ENCODE results near the gene ARMC5.

GRCh38 chr16:31474773-31475738, 15.8 kb downstream of the ARMC5 start:
- TF ChIP-seq, protein P1, sequence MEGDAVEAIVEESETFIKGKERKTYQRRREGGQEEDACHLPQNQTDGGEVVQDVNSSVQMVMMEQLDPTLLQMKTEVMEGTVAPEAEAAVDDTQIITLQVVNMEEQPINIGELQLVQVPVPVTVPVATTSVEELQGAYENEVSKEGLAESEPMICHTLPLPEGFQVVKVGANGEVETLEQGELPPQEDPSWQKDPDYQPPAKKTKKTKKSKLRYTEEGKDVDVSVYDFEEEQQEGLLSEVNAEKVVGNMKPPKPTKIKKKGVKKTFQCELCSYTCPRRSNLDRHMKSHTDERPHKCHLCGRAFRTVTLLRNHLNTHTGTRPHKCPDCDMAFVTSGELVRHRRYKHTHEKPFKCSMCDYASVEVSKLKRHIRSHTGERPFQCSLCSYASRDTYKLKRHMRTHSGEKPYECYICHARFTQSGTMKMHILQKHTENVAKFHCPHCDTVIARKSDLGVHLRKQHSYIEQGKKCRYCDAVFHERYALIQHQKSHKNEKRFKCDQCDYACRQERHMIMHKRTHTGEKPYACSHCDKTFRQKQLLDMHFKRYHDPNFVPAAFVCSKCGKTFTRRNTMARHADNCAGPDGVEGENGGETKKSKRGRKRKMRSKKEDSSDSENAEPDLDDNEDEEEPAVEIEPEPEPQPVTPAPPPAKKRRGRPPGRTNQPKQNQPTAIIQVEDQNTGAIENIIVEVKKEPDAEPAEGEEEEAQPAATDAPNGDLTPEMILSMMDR (conservative IDR thresholded peaks at IDR 0.05; ENCODE audit: low read depth, low read length), result no peak
- TF ChIP-seq EZH2 (IDR thresholded peaks at IDR 0.05; ENCODE audit: borderline replicate concordance, low read depth, low read length, poor library complexity, severe bottlenecking), result no peak

All from A673 (cell line).